Measurements from ENCODE around the gene IQGAP2.

IQGAP2 gene

GRCh38 chr5:76384189-76384588 is 18.9 kb upstream of the IQGAP2 start:
- DNase-seq = no peak

- DNase-seq = no peak
These were observed 18.4 kb upstream of the IQGAP2 start for GRCh38 chr5:76384705-76385104.

GRCh38 chr5:76385540-76385939 is 17.5 kb upstream of the IQGAP2 start:
- DNase-seq = no peak

GRCh38 chr5:76386360-76386759 is 16.7 kb upstream of the IQGAP2 start:
- DNase-seq = no peak

- DNase-seq = no peak
These were observed 14.8 kb upstream of the IQGAP2 start for GRCh38 chr5:76388236-76388635.

GRCh38 chr5:76388791-76389512 is 14.1 kb upstream of the IQGAP2 start:
- no peak for DNase-seq

- no peak for DNase-seq
These were observed 13.5 kb upstream of the IQGAP2 start for GRCh38 chr5:76389513-76390154.

GRCh38 chr5:76391014-76391413 is 12.1 kb upstream of the IQGAP2 start:
- no peak for DNase-seq

- DNase-seq = peak; percentile 50
These were observed 9.9 kb upstream of the IQGAP2 start for GRCh38 chr5:76393035-76393680.

GRCh38 chr5:76397200-76397599 is 5.9 kb upstream of the IQGAP2 start:
- no peak for DNase-seq

- DNase-seq = peak; percentile 57
These were observed 3.8 kb upstream of the IQGAP2 start for GRCh38 chr5:76399268-76399667.

GRCh38 chr5:76400466-76400865 is 2.6 kb upstream of the IQGAP2 start:
- DNase-seq = no peak

GRCh38 chr5:76401801-76402250 is 1.3 kb upstream of the IQGAP2 start:
- DNase-seq = peak; percentile 42

- DNase-seq = peak; percentile 97
These were observed 717 bp upstream of the IQGAP2 start for GRCh38 chr5:76402251-76402885.

GRCh38 chr5:76403766-76404222 is 709 bp downstream of the IQGAP2 start:
- DNase-seq = peak; percentile 77

GRCh38 chr5:76404223-76405211 is 1.4 kb downstream of the IQGAP2 start:
- peak; percentile 89 for DNase-seq

GRCh38 chr5:76406014-76406413 is 2.9 kb downstream of the IQGAP2 start:
- DNase-seq = no peak

- peak; percentile 65 for DNase-seq
These were observed 3.6 kb downstream of the IQGAP2 start for GRCh38 chr5:76406673-76407072.

GRCh38 chr5:76408104-76408654 is 5.1 kb downstream of the IQGAP2 start:
- no peak for DNase-seq

- no peak for DNase-seq
These were observed 9.4 kb downstream of the IQGAP2 start for GRCh38 chr5:76412511-76412910.

- DNase-seq = no peak
These were observed 10.7 kb downstream of the IQGAP2 start for GRCh38 chr5:76413746-76414145.

- DNase-seq = no peak
These were observed 11.7 kb downstream of the IQGAP2 start for GRCh38 chr5:76414788-76415187.

Data from hematopoietic multipotent progenitor cell treated with erythropoietin and hydrocortisone succinate and interleukin-3 and kit ligand, for 6 days (in vitro differentiated cells).